Measurements from ENCODE around the gene AGO1. TPM values are rescaled to one million over a fixed set of nuclear protein-coding genes. Genes with fewer than 3 reads are reported as not detected.
"Not testable (repeated sequence)": the region's sequence is repeated elsewhere in the genome, so short reads cannot be mapped to it uniquely, and the experiment has no call there.

AGO1 gene
- polyA plus RNA-seq, 4 donors: 17.1 to 17.8 (median 17.4) TPM

DNA sequence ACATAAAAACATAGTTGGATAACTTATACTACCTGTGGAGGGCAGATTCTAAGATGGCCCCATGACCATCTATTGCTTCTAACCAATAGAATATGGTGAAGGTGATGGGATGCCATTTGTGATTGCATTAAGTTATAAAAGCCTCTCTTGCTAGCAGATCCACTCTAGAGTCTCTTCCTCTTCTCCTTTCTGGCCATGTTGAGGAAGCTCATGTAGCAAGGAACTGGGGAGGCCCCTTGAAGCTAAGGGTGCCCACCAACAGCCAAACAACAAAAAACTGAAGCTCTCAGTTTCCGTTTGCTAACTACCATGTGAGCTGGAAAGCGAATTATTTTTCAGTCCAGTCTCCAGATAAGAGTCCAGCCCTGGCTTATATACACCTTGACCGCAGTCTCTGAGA is 16.0 kb upstream of the AGO1 start:
- DNase-seq (ENCODE audit: low read depth in 4 of 4, low spot score in 3 of 4): no peak

- not testable (repeated sequence) for DNase-seq (ENCODE audit: low read depth in 4 of 4, low spot score in 3 of 4)
Measured at GRCh38 chr1:35869245-35869950, 13.6 kb upstream of the AGO1 start.

DNA sequence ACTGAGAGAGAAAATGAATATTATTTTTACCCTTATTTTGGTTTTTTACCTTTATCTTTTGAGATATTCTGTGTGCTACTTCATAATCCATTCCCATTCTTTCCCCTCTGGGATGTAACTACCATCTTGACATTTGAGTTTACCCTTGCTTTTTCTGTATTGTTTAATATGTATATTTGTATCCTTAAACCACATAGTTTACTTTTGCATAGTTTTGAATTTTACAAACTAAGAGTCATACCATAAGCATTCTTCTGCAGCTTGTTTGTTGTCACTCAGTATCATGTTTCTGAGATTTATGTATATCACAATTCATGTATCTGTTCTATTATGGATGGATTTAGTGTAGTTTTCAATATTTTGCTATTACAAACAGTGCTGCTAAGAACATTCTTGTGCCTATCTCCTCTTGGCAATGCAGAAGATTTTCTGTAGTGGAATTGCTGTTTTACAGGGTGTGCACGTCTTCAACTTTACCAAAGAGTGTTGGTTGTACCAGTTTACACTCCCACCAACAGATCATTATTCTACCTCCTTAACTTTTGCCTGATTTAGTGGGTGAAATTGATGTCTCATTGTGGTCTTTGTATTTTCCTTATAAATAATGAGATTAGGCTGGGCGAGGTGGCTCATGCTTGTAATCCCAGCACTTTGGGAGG is 12.2 kb upstream of the AGO1 start:
- DNase-seq (ENCODE audit: low read depth in 4 of 4, low spot score in 3 of 4): no peak

- DNase-seq (ENCODE audit: low read depth in 4 of 4, low spot score in 3 of 4): no peak
Measured at GRCh38 chr1:35873243-35873750, 9.7 kb upstream of the AGO1 start.

DNA sequence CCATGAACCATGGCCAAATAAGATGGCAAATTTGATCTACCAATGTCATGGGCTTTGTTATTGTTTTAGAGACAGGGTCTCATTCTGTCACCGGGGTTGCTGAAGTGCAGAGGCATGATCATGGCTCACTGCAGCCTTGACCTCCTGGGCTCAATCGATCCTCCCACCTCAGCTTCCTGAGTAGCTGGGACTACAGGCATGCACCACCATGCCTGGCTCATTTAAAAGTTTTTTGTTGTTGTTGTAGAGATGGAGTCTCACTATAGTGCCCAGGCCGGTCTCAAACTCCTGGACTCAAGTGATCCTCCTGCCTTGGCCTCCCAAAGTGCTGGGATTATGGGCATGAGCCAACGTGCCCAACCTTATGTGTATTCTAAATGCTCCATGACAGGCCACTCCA is 8.9 kb upstream of the AGO1 start:
- not testable (repeated sequence) for DNase-seq (ENCODE audit: low read depth in 4 of 4, low spot score in 3 of 4)

GRCh38 chr1:35876988-35877387 is 6.0 kb upstream of the AGO1 start:
- no peak for DNase-seq (ENCODE audit: low read depth in 4 of 4, low spot score in 3 of 4)

- no peak for DNase-seq (ENCODE audit: low read depth in 4 of 4, low spot score in 3 of 4)
Measured at GRCh38 chr1:35881850-35882273, 1.1 kb upstream of the AGO1 start.

DNA sequence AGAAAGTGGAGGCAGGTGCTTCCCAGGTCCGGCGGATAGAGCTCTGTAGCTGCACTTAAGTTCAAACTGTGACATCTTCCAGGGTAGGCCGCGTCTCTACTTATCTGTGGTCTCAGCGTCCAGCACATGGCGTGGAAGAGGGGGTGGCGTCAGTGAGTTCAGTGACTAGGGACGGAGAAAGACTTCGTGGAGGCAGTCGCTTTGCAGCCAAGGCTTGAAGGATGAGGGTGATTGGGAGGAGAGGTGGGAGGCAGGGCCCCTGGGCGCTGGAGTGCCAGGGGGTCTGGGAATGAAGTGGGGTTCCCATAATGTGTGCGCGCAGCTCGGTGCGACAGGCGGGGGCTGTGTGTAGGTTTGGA is 444 bp upstream of the AGO1 start:
- DNase-seq (ENCODE audit: low read depth in 4 of 4, low spot score in 3 of 4): no peak

DNA sequence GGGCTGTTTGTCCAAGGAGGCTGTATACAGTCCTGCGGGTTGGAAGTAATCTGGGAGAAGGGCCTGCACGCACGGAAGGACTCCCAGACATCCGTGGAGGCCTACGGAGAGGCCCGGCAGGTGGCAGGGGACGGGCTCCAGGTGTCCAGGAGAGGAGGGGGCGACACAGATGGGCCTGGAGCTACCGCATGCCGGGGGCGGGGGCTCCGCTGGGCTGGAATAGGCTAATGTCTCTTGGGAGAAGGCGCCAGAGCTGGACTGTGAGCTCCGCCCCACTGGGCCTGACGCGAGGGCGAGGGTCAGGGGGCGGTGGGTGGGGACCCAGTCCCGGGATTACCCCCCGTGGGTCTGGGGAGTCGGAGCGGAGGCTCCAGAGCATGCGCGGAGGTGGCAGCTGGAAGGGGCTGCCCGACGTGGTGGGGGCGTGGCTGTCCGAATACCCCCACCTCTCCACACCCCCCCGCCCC is 659 bp downstream of the AGO1 start:
- DNase-seq (ENCODE audit: low read depth in 4 of 4, low spot score in 3 of 4): peak in 3 of 4 donors; percentile 20 to 25 (median 25)

- no peak for DNase-seq (ENCODE audit: low read depth in 4 of 4, low spot score in 3 of 4)
Measured at GRCh38 chr1:35884934-35885333, 1.9 kb downstream of the AGO1 start.

- no peak for DNase-seq (ENCODE audit: low read depth in 4 of 4, low spot score in 3 of 4)
Measured at GRCh38 chr1:35885961-35886558, 3.1 kb downstream of the AGO1 start.

DNA sequence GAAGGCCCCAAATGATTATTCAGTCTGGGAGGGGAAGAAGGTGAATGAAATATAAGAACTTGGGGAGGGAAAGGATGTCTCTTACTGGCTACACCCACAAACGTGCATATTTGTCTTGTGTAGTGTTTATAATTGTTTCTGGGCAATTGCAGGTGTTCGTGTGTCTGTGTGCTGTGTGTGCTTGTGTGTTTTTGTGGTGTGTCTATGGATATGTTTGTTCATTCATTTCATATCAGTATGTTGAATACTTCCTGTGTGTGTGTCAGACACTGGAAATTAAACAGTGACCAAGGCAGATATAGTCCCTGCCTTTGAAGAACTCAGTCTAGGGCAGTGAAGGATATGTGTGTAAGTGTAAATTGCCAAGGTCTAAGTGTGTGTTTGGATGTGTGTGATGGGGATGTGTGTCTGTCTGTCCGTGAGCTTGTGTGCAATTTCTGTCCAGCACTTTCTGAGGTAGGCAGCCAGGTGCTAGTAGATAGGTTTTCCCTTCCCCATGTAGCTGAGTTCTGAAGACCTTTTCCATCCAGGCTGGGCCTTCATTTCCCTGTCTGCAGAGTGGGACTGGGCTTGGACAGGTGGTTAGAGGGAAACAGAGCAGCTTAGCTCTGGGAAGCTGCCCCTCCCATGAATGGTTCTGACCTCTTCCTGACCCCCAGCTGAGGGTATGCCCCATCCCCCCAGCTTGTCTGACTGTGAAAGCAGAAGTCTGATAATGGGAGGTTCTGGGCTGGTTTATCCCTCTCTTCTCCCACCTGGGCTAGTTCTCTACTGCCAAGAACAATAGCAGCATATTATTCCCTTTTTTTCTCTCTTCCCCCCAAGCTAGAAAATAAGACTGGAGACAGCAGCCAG is 3.8 kb downstream of the AGO1 start:
- no peak for DNase-seq (ENCODE audit: low read depth in 4 of 4, low spot score in 3 of 4)

- DNase-seq (ENCODE audit: low read depth in 4 of 4, low spot score in 3 of 4): no peak
Measured at GRCh38 chr1:35887508-35887907, 4.5 kb downstream of the AGO1 start.

DNA sequence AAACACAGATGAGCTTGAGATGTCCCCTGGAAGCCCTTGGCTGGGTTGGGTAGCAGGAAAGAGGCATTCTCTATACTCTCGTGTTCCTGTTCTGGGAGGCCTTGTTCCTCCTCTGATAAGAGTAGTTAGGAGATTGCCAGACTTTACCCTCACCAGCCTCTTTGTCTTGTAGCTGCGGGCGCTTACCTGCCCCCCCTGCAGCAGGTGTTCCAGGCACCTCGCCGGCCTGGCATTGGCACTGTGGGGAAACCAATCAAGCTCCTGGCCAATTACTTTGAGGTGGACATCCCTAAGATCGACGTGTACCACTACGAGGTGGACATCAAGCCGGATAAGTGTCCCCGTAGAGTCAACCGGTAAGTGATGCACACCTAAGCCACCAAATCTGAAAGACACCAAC is 5.2 kb downstream of the AGO1 start:
- DNase-seq (ENCODE audit: low read depth in 4 of 4, low spot score in 3 of 4): no peak

DNA sequence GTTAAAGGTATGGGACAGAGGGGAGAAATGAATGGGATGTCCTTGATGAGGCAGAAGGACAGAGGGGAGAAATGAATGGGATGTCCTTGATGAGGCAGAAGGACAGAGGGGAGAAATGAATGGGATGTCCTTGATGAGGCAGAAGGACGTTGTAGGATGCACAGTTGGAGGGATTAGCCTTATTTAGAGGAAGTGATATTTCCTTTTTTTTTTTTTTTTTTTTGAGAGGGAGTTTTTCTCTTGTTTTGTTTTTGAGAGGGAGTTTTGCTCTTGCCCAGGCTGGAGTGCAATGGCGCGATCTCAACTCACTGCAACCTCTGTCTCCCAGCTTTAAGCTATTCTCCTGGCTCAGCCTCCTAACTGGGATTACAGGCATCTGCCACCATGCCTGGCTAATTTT is 6.0 kb downstream of the AGO1 start:
- not testable (repeated sequence) for DNase-seq (ENCODE audit: low read depth in 4 of 4, low spot score in 3 of 4)

DNA sequence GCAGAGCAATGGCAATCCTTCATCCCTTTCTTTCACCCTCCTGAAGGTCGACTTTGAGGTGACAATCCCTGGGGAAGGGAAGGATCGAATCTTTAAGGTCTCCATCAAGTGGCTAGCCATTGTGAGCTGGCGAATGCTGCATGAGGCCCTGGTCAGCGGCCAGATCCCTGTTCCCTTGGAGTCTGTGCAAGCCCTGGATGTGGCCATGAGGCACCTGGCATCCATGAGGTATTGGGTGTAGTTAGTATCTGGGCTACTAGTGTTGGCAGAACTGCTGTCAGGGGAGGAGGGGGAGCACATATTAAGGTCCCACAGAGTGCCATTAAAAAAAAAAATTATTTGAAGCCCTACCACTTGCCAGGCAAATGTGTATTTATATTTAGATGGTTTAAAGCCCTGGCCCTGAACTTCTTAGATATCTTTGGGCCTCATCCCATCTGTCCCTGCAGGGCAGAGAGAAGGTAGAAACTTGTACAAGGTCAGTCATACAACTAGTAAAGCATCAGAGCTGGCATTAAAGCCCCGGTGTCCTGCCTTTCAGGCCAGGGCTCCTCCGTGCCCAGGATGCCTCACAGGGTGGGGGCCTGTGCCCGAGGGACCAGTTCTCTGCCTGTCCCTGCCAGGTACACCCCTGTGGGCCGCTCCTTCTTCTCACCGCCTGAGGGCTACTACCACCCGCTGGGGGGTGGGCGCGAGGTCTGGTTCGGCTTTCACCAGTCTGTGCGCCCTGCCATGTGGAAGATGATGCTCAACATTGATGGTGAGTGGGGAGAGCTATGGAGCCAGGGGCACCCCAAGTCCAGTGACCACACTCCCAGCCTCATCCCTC is 10.3 kb downstream of the AGO1 start:
- no peak for DNase-seq (ENCODE audit: low read depth in 4 of 4, low spot score in 3 of 4)

- no peak for DNase-seq (ENCODE audit: low read depth in 4 of 4, low spot score in 3 of 4)
Measured at GRCh38 chr1:35894183-35894582, 11.2 kb downstream of the AGO1 start.

GRCh38 chr1:35894656-35895055 is 11.6 kb downstream of the AGO1 start:
- DNase-seq (ENCODE audit: low read depth in 4 of 4, low spot score in 3 of 4): no peak

DNA sequence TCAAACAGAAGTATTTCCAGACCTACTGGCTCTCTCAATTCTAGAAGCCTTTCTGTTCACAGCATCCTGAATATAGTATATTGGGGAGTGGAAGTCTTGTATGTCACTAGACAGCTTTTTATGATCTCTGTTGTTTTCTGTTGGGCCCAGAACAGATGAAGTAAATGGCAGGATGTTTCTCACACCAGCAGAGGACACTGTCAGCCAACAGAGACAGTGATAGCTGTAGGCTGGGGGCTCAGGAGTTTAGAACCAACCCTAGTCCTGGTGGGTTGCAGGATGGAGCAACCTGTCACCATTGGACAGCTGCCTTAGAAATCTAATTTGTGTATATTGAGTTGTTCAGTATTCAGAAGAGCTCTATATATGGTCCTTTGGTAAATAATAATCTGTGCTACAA is 16.9 kb downstream of the AGO1 start:
- no peak for DNase-seq (ENCODE audit: low read depth in 4 of 4, low spot score in 3 of 4)

DNA sequence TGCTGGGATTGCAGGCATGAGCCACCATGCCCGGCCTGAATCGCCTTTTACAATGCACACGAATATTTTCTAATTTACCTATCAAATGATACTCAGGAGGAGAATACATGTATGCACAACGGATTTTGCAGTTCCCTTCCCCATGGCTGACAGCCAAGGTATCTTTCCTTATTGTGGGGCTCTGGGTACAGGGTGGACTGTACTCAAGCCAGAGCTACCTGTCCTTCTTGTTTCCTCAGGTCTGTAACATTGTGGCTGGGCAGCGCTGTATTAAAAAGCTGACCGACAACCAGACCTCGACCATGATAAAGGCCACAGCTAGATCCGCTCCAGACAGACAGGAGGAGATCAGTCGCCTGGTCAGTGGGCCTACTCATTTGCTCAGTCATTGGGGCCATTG is 18.2 kb downstream of the AGO1 start:
- DNase-seq (ENCODE audit: low read depth in 4 of 4, low spot score in 3 of 4): no peak

Data from right renal pelvis (tissue), 4 donors.